ENCODE results near the gene LRRC15. TPM values are rescaled to one million over a fixed set of nuclear protein-coding genes. Genes with fewer than 3 reads are reported as not detected.

LRRC15 gene
- total RNA-seq, 2 experiments from 2014 or later, result not detected

GRCh38 chr3:194355379-194355778 lies 14.2 kb downstream of the LRRC15 start:
- Mint-ChIP-seq H3K27me3 (no peaks in the 10 kb centered on the region), H3K9me3 (no peaks in the 10 kb centered on the region), H3K27ac (no peak overlapping the region), H3K36me3 (no peaks in the 10 kb centered on the region), H3K4me3 (no peak overlapping the region), H3K4me1 (no peaks in the 10 kb centered on the region)
- DNase-seq, result no peak

GRCh38 chr3:194354315-194354714 lies 15.2 kb downstream of the LRRC15 start:
- H3K4me3 Mint-ChIP-seq, result no peak overlapping the region

GRCh38 chr3:194352667-194353246 lies 16.8 kb downstream of the LRRC15 start:
- DNase-seq, result no peak
- no peak overlapping the region for H3K4me3 Mint-ChIP-seq
- no peaks in the 10 kb centered on the region for H3K9me3 Mint-ChIP-seq
- no peaks in the 10 kb centered on the region for H3K4me1 Mint-ChIP-seq
- H3K27me3 Mint-ChIP-seq, result no peaks in the 10 kb centered on the region
- no peaks in the 10 kb centered on the region for H3K36me3 Mint-ChIP-seq
- no peak overlapping the region for H3K27ac Mint-ChIP-seq

More at GRCh38 chr3:194354315-194354714, 15.2 kb downstream of the LRRC15 start:
- Mint-ChIP-seq H3K27ac (no peak overlapping the region), H3K9me3 (no peaks in the 10 kb centered on the region), H3K4me1 (no peaks in the 10 kb centered on the region), H3K36me3 (no peaks in the 10 kb centered on the region), H3K27me3 (no peaks in the 10 kb centered on the region)
- no peak for DNase-seq

DNA sequence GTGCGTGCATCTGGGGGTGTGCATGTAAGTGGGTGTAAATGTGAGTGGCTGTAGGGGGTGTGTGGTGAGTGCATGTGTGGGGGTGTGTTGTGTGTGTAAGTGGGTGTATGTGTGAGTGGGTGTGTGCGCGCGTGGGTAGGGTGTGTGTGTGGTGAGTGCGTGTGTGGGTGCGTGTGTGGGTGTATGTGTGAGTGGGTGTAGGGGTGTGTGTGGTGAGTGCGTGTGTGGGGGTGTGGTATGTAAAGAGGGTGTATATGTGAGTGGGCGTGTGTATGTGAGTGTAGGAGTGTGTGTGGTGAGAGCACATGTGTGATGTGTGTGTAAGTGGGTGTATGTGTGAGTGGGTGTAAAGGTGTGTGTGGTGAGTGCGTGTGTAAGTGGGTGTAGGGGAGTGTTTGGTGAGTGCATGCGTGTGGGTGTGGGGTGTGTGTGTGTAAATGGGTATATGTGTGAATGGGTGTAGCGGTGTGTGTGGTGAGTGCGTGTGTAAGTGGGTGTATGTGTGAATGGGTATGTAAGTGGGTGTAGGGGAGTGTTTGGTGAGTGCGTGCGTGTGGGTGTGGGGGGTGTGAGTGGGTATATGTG lies 17.5 kb downstream of the LRRC15 start:
- H3K27ac Mint-ChIP-seq, result no peak overlapping the region
- H3K4me3 Mint-ChIP-seq, result no peak overlapping the region
- no peaks in the 10 kb centered on the region for H3K27me3 Mint-ChIP-seq
- no peak for DNase-seq
- H3K9me3 Mint-ChIP-seq, result no peaks in the 10 kb centered on the region
- no peaks in the 10 kb centered on the region for H3K36me3 Mint-ChIP-seq
- no peaks in the 10 kb centered on the region for H3K4me1 Mint-ChIP-seq

DNA sequence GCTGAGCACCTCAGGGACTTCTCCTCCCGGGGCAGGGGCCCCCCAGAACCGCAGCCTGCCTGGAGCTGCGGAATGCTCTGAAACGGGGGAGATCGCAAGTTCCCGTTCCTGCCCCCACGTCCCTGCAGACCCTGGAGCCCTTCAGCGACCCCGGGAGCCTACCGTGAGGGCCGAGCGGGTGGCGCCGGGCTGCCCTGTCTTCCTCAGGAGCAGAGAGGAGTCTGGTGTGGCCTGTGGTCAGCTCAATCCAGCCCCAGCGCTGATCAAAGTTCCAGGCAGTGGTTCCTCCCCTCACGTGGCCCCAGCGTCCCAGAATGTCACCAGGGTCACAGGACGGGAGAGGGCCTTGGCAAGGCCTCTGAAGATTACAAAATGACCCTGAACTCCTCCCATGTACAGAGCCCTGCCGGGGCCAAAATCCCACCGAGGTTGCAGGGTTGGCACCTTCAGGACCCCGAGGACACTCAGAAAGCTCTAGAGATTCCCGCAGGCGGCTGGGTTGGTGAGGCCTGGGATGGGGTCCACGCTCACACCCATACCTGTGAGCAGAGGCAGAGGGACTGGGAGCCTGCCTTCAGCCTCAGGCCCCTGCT lies 18.4 kb downstream of the LRRC15 start, which contains the start of gene CPN2:
Gene CPN2, minus strand, starts transcription at position 249 of the 593 bp plus-strand sequence. CDS start 8,626 bp downstream, outside the sequence.
- H3K27me3 Mint-ChIP-seq, result no peaks in the 10 kb centered on the region
- no peak for DNase-seq
- no peak within 1 kb of the TSS for H3K4me3 Mint-ChIP-seq
- H3K9me3 Mint-ChIP-seq, result no peaks in the 10 kb centered on the region
- no peaks in the 10 kb centered on the region for H3K36me3 Mint-ChIP-seq
- no peaks in the 10 kb centered on the region for H3K4me1 Mint-ChIP-seq
- H3K27ac Mint-ChIP-seq, result no peak within 1 kb of the TSS

DNA sequence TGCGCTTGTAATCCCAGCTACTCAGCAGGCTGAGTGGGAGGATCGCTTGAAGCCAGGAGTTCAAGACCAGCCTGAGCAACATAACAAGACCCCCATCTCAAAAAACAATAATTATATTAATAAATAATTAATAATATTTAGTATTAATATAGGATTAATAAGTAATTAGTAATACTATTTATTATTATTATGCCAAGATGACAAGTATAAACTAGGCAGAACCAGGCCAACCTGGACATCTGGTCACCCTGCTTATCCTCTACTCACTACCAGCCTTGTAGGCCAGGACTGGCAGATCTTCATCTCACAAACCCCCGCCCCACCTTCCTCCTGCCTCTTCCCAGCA lies 18.8 kb downstream of the LRRC15 start:
- H3K27me3 Mint-ChIP-seq, result no peaks in the 10 kb centered on the region
- no peak overlapping the region for H3K4me3 Mint-ChIP-seq
- no peak for DNase-seq
- no peaks in the 10 kb centered on the region for H3K36me3 Mint-ChIP-seq
- no peak overlapping the region for H3K27ac Mint-ChIP-seq
- H3K9me3 Mint-ChIP-seq, result no peaks in the 10 kb centered on the region
- no peaks in the 10 kb centered on the region for H3K4me1 Mint-ChIP-seq

DNA sequence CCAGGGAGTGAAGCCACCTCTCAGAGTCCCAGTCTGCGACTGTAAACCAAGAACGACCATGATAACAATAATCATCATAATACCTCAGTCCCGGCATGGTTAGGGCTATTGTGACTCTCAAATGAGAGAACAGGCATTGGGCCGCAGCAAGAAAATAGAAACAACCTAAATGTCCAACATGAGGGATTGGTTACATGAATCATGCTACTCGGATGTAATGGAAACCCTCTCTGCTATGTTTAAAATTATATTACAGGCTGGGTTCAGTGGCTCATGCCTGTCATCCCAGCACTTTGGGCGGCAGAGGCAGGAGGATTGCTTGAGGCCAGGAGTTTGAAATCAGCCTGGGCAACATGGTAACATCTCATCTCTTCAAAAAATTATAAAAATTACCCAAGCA lies 21.2 kb downstream of the LRRC15 start:
- H3K4me3 Mint-ChIP-seq, result no peak overlapping the region

GRCh38 chr3:194346621-194347020 lies 22.9 kb downstream of the LRRC15 start:
- Mint-ChIP-seq H3K27me3 (peaks cover 11% of the 10 kb centered on the region), H3K27ac (no peak overlapping the region), H3K9me3 (no peaks in the 10 kb centered on the region), H3K4me3 (no peak overlapping the region), H3K36me3 (no peaks in the 10 kb centered on the region), H3K4me1 (peaks cover 5% of the 10 kb centered on the region)
- no peak for DNase-seq

More for the DNA sequence above, 21.2 kb downstream of the LRRC15 start:
- Mint-ChIP-seq H3K4me1 (peaks cover 5% of the 10 kb centered on the region), H3K27ac (no peak overlapping the region), H3K27me3 (peaks cover 5% of the 10 kb centered on the region), H3K36me3 (no peaks in the 10 kb centered on the region), H3K9me3 (no peaks in the 10 kb centered on the region)
- DNase-seq, result no peak

DNA sequence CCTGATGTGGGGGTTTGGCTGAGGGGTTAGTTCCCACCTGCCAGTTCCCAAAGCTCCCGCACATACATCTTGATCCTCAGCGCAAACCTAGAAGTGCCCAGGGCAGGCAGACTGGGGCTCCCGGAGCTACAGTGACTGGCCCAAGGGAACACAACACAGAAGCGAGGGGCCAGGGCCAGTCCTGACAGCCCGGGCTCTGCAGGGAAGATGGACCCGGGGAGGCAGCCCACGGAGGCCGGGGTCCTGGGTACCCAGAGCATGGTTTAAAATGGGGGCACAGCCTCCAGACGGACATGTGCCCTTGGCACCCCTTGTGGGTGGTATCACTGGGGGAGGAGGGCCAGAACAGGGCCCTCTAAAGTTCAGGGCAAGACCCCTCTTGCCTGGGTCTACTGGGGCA lies 23.5 kb downstream of the LRRC15 start:
- Mint-ChIP-seq H3K4me3 (no peak overlapping the region), H3K27me3 (peaks cover 11% of the 10 kb centered on the region), H3K27ac (no peak overlapping the region), H3K4me1 (peaks cover 5% of the 10 kb centered on the region), H3K36me3 (no peaks in the 10 kb centered on the region), H3K9me3 (no peaks in the 10 kb centered on the region)
- DNase-seq, result no peak

DNA sequence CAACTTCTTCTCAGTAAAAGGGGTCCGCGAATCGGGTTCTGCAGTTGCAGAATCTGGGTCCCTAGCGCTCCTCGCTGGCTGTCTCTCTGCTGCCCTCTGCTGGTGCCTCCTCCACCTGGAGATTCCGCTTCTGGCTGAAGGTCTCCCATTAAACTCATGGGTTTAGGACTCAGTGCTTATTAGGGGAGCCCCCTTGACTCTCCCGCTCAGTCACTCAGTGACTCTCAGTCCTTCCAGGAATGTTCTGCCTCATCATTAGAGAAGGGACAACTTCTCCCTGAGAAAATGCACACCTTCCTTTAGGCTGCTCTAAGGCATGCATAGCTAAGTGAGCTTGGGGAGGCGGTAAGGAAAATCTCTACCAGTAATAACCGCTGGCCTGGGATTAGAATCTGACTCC lies 25.5 kb downstream of the LRRC15 start:
- Mint-ChIP-seq H3K4me3 (no peak overlapping the region), H3K4me1 (peaks cover 5% of the 10 kb centered on the region), H3K27me3 (peaks cover 11% of the 10 kb centered on the region), H3K9me3 (no peaks in the 10 kb centered on the region), H3K36me3 (no peaks in the 10 kb centered on the region), H3K27ac (no peak overlapping the region)
- DNase-seq, result peak; percentile 64

GRCh38 chr3:194343561-194343893 lies 26.0 kb downstream of the LRRC15 start:
- H3K27me3 Mint-ChIP-seq, result peaks cover 11% of the 10 kb centered on the region
- H3K4me1 Mint-ChIP-seq, result peaks cover 5% of the 10 kb centered on the region
- H3K36me3 Mint-ChIP-seq, result no peaks in the 10 kb centered on the region
- no peaks in the 10 kb centered on the region for H3K9me3 Mint-ChIP-seq
- DNase-seq, result no peak
- no peak overlapping the region for H3K27ac Mint-ChIP-seq
- no peak overlapping the region for H3K4me3 Mint-ChIP-seq

- Mint-ChIP-seq H3K36me3 (no peaks in the 10 kb centered on the region), H3K27me3 (peaks cover 11% of the 10 kb centered on the region), H3K9me3 (no peaks in the 10 kb centered on the region), H3K27ac (no peak overlapping the region), H3K4me1 (peaks cover 5% of the 10 kb centered on the region), H3K4me3 (no peak overlapping the region)
- no peak for DNase-seq
These were observed 26.5 kb downstream of the LRRC15 start for GRCh38 chr3:194342861-194343560.

- Mint-ChIP-seq H3K36me3 (no peaks in the 10 kb centered on the region), H3K9me3 (no peaks in the 10 kb centered on the region), H3K4me3 (no peak overlapping the region), H3K4me1 (peaks cover 5% of the 10 kb centered on the region), H3K27me3 (peaks cover 11% of the 10 kb centered on the region), H3K27ac (no peak overlapping the region)
- DNase-seq, result no peak
These were observed 28.7 kb downstream of the LRRC15 start for GRCh38 chr3:194340757-194341400.

- H3K4me1 Mint-ChIP-seq, result peaks cover 5% of the 10 kb centered on the region
These were observed 29.7 kb downstream of the LRRC15 start for GRCh38 chr3:194339840-194340239.

GRCh38 chr3:194339356-194339755 lies 30.2 kb downstream of the LRRC15 start:
- H3K27ac Mint-ChIP-seq, result no peak overlapping the region

More at GRCh38 chr3:194339840-194340239, 29.7 kb downstream of the LRRC15 start:
- H3K27ac Mint-ChIP-seq, result no peak overlapping the region
- no peak for DNase-seq
- H3K36me3 Mint-ChIP-seq, result no peaks in the 10 kb centered on the region
- H3K27me3 Mint-ChIP-seq, result peaks cover 11% of the 10 kb centered on the region
- no peaks in the 10 kb centered on the region for H3K9me3 Mint-ChIP-seq
- H3K4me3 Mint-ChIP-seq, result no peak overlapping the region

More at GRCh38 chr3:194339356-194339755, 30.2 kb downstream of the LRRC15 start:
- Mint-ChIP-seq H3K36me3 (no peaks in the 10 kb centered on the region), H3K27me3 (peaks cover 7% of the 10 kb centered on the region), H3K9me3 (no peaks in the 10 kb centered on the region), H3K4me3 (no peak overlapping the region), H3K4me1 (peaks cover 5% of the 10 kb centered on the region)
- no peak for DNase-seq

All from activated naive CD8-positive, alpha-beta T cell treated with anti-CD3 and anti-CD28 coated beads for 36 hours (primary cell).